CD4-positive, alpha-beta T cell (primary cell): ENCODE results near the gene CACNA2D2. TPM values are rescaled to one million over a fixed set of nuclear protein-coding genes. Genes with fewer than 3 reads are reported as not detected.

ENCODE experiments used
- ATAC-seq: fragments of 200-7000 bp; cut with Tn5 transposase; one replicate; pipeline ENCODE4 v1.10.0; 2022; ENCODE audit warnings: mild to moderate bottlenecking; ENCODE audit not compliant: poor library complexity
- CTCF ChIA-PET: fragments of 350-600 bp; sonication (Branson Sonifier 250); formaldehyde crosslinking; loops from one replicate; lab custom pipeline; 2021; ENCODE audit warnings: antibody characterized with exemption, inconsistent platforms; lab: Charles Lee
- POLR2A ChIA-PET: fragments of 350-600 bp; sonication (Branson Sonifier 250); formaldehyde crosslinking; loops from one replicate; lab custom pipeline; 2021; ENCODE audit warnings: antibody characterized with exemption, inconsistent platforms; lab: Charles Lee
- DNase-seq, 14 experiments: peaks; one replicate each; pipeline ENCODE4 v3.0.0-alpha.2; 2013 to 2020; ENCODE audit warnings: mixed read lengths in 2 of 14
- H3K27ac ChIP-seq, 2 donors: one replicate each; pipeline versions ENCODE4 v1.5.1 to v1.7.0; 2013; ENCODE audit warnings: low read length in 2 of 2, low read depth in 1 of 2, mild to moderate bottlenecking in 1 of 2
- H3K27me3 ChIP-seq, 2 experiments: 1 replicate in 1 of 2; 2 replicates in 1 of 2; pipeline versions ENCODE4 v1.6.1 to v1.7.0; 2013; ENCODE audit warnings: low read length in 2 of 2, control low read depth in 1 of 2, mild to moderate bottlenecking in 1 of 2, moderate library complexity in 1 of 2; ENCODE audit not compliant: insufficient read depth in 2 of 2, control insufficient read depth in 1 of 2
- H3K36me3 ChIP-seq: one replicate; pipeline ENCODE4 v1.6.1; 2013; ENCODE audit warnings: low read length, control low read depth; ENCODE audit not compliant: insufficient read depth
- H3K4me1 ChIP-seq: one replicate; pipeline ENCODE4 v1.6.1; 2013; ENCODE audit warnings: low read length, control low read depth; ENCODE audit not compliant: insufficient read depth
- H3K4me3 ChIP-seq: one replicate; pipeline ENCODE4 v1.5.1; 2013; ENCODE audit warnings: mild to moderate bottlenecking, low read length, moderate library complexity
- H3K9me3 ChIP-seq, 2 experiments: 1 replicate in 1 of 2; 2 replicates in 1 of 2; pipeline versions ENCODE4 v1.6.1 to v1.7.0; 2013; ENCODE audit warnings: low read length in 2 of 2, mild to moderate bottlenecking in 2 of 2, control low read depth in 1 of 2, moderate library complexity in 1 of 2; ENCODE audit not compliant: control insufficient read depth in 1 of 2, insufficient read depth in 1 of 2
- H3K27ac Mint-ChIP-seq: one replicate; pipeline ENCODE4 v1.8.0; 2020; ENCODE audit warnings: mixed read lengths
- H3K27me3 Mint-ChIP-seq: one replicate; pipeline ENCODE4 v1.8.0; 2021; ENCODE audit warnings: mixed read lengths
- H3K36me3 Mint-ChIP-seq: one replicate; pipeline ENCODE4 v1.8.0; 2021; ENCODE audit warnings: low read depth, mixed read lengths
- H3K4me1 Mint-ChIP-seq: one replicate; pipeline ENCODE4 v1.8.0; 2021; ENCODE audit warnings: low read depth, mixed read lengths
- H3K4me3 Mint-ChIP-seq: one replicate; pipeline ENCODE4 v1.8.0; 2020; ENCODE audit warnings: mild to moderate bottlenecking, mixed read lengths
- H3K9me3 Mint-ChIP-seq: one replicate; pipeline ENCODE4 v1.8.0; 2020; ENCODE audit warnings: mixed read lengths
- CTCF ChIP-seq: fragments of 200-600 bp; IDR thresholded peaks from one replicate; pipeline ENCODE4 v1.8.0; 2022; ENCODE audit warnings: antibody characterized with exemption, mild to moderate bottlenecking
- intact Hi-C, 2 experiments: fragments of 100-400 bp; cut with DNase I in 1 of 2; cut with micrococcal nuclease in 1 of 2; formaldehyde crosslinking; loops; one replicate each; pipeline versions ENCODE4 v1.15.1 to v1.9.0; 2023 to 2025; cut with DNase I, micrococcal nuclease
- total RNA-seq, 174 experiments: library from RNA in 2 of 174; stranded (reverse) in 2 of 174; gene quantifications; one replicate each; pipeline ENCODE4 v1.2.3 and lab custom pipeline; 2021 to 2026

CACNA2D2 gene
- total RNA-seq, 2 experiments from 2014 or later, result 2.5 to 3.8 TPM

DNA sequence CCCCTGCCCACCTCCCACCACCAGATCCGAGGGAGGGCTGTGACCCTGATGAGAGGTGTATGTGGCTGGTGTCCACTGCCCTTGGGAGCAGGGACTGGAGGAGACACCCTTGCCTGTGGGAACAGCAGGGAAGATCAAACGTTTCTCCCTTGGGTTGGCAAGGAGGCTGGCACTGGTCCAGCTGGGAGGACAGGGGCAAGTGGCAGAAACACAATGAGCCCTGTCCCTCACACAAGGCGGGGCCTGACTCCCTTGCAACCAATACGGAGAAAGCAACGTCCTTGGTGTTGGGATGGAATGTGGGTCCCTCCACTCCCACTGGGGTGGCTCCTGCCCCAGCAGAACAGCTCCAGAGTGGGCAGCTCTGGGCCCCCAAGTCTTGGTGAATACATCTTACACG lies 186.1 kb downstream of the CACNA2D2 start:
- H3K36me3 Mint-ChIP-seq, result no peaks in the 10 kb centered on the region
- ChIA-PET POLR2A (interaction anchor here (1.0 to 2.8 kb wide), 3 partner anchors 18 to 33 kb away, joined by 3 to 16 read pairs (median 3); partner anchors contain the start of genes CYB561D2, HYAL3, IFRD2 and NAA80), CTCF (no interaction called here)

DNA sequence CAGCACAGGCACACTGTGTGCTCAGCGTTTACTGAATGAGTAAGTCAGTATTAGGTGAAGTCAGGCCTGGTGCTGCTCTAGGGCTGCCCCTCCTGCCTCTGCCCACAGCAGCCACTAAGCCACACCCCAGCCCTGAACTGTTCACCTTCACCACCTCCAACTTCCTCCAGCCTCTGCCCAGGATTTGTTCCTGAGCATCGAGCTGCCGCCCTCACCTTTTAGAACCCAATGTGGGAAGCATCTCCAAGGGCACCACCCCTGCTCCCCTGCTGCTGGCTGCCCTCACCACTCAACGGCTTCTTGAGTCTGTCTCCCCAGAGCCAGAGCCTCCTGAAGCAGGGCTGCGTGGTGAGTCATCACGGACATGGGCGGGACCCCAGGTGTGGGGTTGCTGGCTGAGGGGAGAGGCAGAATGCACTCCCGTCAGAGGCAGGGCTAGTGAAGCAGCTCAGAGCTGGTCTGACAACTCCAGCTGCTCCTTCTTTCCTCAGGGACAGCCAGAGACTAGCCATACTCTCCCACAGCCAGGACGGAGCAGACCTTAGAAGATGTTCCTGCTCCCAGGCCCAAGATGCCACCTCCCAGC lies 186.7 kb downstream of the CACNA2D2 start:
- no peaks in the 10 kb centered on the region for H3K27me3 Mint-ChIP-seq
- Histone ChIP-seq H3K27ac (peak overlapping the region in 1 of 2 donors; percentile 47), H3K4me3 (peak overlapping the region; percentile 31), H3K9me3 (no peaks in the 10 kb centered on the region), H3K36me3 (no peaks in the 10 kb centered on the region), H3K27me3 (no peaks in the 10 kb centered on the region), H3K4me1 (peaks cover 57% of the 10 kb centered on the region)
- H3K9me3 Mint-ChIP-seq, result no peaks in the 10 kb centered on the region
- no peaks in the 10 kb centered on the region for H3K36me3 Mint-ChIP-seq
- peak overlapping the region; percentile 90 for H3K27ac Mint-ChIP-seq
- CTCF ChIA-PET, result interaction anchor here (2.2 kb wide), 1 partner anchor 8 kb away, joined by 7 read pairs; no protein-coding TSS in a partner anchor
- intact Hi-C loops, result no loop called here
- ATAC-seq (peak; percentile 71), DNase-seq (peak in 13 of 14 experiments; percentile 52 to 85 (median 67))
- TF ChIP-seq CTCF, result no peak
- POLR2A ChIA-PET, result interaction anchor here (1.2 to 2.8 kb wide), 2 partner anchors 18 to 24 kb away, joined by 3 to 16 read pairs; partner anchors contain the start of genes HYAL3, IFRD2 and NAA80
- peak overlapping the region; percentile 74 for H3K4me3 Mint-ChIP-seq
- peaks cover 40% of the 10 kb centered on the region for H3K4me1 Mint-ChIP-seq

More for the DNA sequence above, 186.1 kb downstream of the CACNA2D2 start:
- DNase-seq (peak in 1 of 14 experiments; percentile 23), ATAC-seq (no peak)
- intact Hi-C loops, result no loop called here
- H3K4me3 ChIP-seq, result peak overlapping the region; percentile 31
- Mint-ChIP-seq H3K4me1 (peaks cover 40% of the 10 kb centered on the region), H3K4me3 (peak overlapping the region; percentile 74), H3K27ac (peak overlapping the region; percentile 90), H3K9me3 (no peaks in the 10 kb centered on the region), H3K27me3 (no peaks in the 10 kb centered on the region)
- H3K36me3 ChIP-seq, result no peaks in the 10 kb centered on the region
- no peaks in the 10 kb centered on the region for H3K27me3 ChIP-seq
- peaks cover 62% of the 10 kb centered on the region for H3K4me1 ChIP-seq
- H3K9me3 ChIP-seq, result no peaks in the 10 kb centered on the region
- TF ChIP-seq CTCF, result no peak
- H3K27ac ChIP-seq, result peak overlapping the region in 1 of 2 donors; percentile 47

DNA sequence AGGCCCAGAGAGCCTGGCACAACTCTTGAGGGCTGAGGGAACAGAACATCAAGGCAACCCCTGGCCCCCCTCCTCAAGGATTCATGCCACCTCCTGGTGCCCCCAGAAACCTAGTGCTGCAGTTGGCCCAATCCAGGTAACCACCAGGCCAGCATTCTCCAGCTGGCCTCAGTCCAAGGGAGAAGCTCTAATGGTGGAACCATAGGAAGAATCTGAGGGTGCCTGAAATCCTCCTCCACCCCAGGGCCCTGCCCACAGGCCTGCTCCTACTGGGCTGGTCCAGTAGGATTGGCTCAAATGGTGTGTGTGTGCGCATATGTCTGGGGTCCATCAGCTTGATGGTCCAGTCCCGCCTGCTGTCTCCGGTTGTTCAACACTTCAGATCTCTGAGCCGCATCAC lies 188.6 kb downstream of the CACNA2D2 start:
- ChIA-PET POLR2A (interaction anchor here (0.9 to 1.5 kb wide), 4 partner anchors 10 to 120 kb away, joined by 3 to 5 read pairs (median 3); partner anchors contain the start of genes HYAL3 and NAA80), CTCF (interaction anchor here (1.5 to 2.2 kb wide), 2 partner anchors 10 to 120 kb away, joined by 5 to 7 read pairs; no protein-coding TSS in a partner anchor)
- DNase-seq, result peak in 1 of 14 experiments; percentile 8
- Histone ChIP-seq H3K27me3 (no peaks in the 10 kb centered on the region), H3K36me3 (no peaks in the 10 kb centered on the region), H3K4me1 (peaks cover 42% of the 10 kb centered on the region), H3K27ac (no peak overlapping the region), H3K4me3 (no peak overlapping the region), H3K9me3 (no peaks in the 10 kb centered on the region)
- Mint-ChIP-seq H3K27ac (peak overlapping the region; percentile 69), H3K36me3 (no peaks in the 10 kb centered on the region), H3K4me1 (peaks cover 30% of the 10 kb centered on the region), H3K4me3 (no peak overlapping the region), H3K9me3 (no peaks in the 10 kb centered on the region), H3K27me3 (no peaks in the 10 kb centered on the region)
- TF ChIP-seq CTCF, result no peak
- ATAC-seq, result no peak
- intact Hi-C loops, result no loop called here
